Vagina (tissue), 2 donors: ENCODE results near the gene TUBA4B. TPM values are rescaled to one million over a fixed set of nuclear protein-coding genes. Genes with fewer than 3 reads are reported as not detected.

Experiments
- DNase-seq, 2 donors: peaks; one replicate each; pipeline ENCODE4 v3.0.0-alpha.2; 2017; ENCODE audit errors: extremely low spot score in 2 of 2
- H3K27ac ChIP-seq: fragments of 200-600 bp; sonication (generic); one replicate; pipeline ENCODE4 v1.5.1; 2019
- H3K27me3 ChIP-seq: fragments of 200-600 bp; sonication (generic); one replicate; pipeline ENCODE4 v1.5.1; 2019
- H3K36me3 ChIP-seq, 2 donors: fragments of 200-600 bp; sonication (generic); one replicate each; pipeline ENCODE4 v1.5.1; 2017 to 2019
- H3K4me1 ChIP-seq: fragments of 200-600 bp; sonication (generic); one replicate; pipeline ENCODE4 v1.5.1; 2019
- H3K4me3 ChIP-seq, 2 donors: fragments of 200-600 bp; sonication (generic); 1 replicate in 1 of 2; 2 replicates in 1 of 2; pipeline ENCODE4 v1.5.1; 2016 to 2019
- H3K9me3 ChIP-seq: fragments of 200-600 bp; sonication (generic); one replicate; pipeline ENCODE4 v1.5.1; 2019
- POLR2A ChIP-seq, 2 donors: fragments of 450-650 bp; IDR thresholded peaks; one replicate each; pipeline ENCODE4 v1.6.1; 2017; ENCODE audit warnings: antibody characterized with exemption in 2 of 2, mild to moderate bottlenecking in 2 of 2, moderate library complexity in 2 of 2
- POLR2AphosphoS5 ChIP-seq, 2 donors: sonication (generic); formaldehyde crosslinking; IDR thresholded peaks; one replicate each; pipeline ENCODE4 v1.9.0; 2017; ENCODE audit warnings: antibody characterized with exemption in 2 of 2, mild to moderate bottlenecking in 2 of 2, low read depth in 1 of 2; ENCODE audit not compliant: insufficient read depth in 1 of 2
- intact Hi-C: fragments of 100-400 bp; cut with DNase I; formaldehyde crosslinking; loops from one replicate; pipeline ENCODE4 v1.15.1; 2023
- total RNA-seq: library from RNA; depleted of rRNA; stranded (reverse); fragments of >200 nt; gene quantifications from one replicate; pipeline ENCODE4 v1.2.3, GENCODE V29; 2016
- TF ChIP-seq, protein P1 (sequence below), 3 experiments: fragments of 450-650 bp in 2 of 3; fragments of 200-600 bp in 1 of 3; sonication (generic) in 1 of 3; IDR thresholded peaks; one replicate each; pipeline ENCODE4 v1.5.1; 2017 to 2019; ENCODE audit warnings: antibody characterized with exemption in 3 of 3, mild to moderate bottlenecking in 2 of 3, moderate library complexity in 2 of 3

The TUBA4B gene
- total RNA-seq, 1 donor from 2014 or later, result not detected

DNA sequence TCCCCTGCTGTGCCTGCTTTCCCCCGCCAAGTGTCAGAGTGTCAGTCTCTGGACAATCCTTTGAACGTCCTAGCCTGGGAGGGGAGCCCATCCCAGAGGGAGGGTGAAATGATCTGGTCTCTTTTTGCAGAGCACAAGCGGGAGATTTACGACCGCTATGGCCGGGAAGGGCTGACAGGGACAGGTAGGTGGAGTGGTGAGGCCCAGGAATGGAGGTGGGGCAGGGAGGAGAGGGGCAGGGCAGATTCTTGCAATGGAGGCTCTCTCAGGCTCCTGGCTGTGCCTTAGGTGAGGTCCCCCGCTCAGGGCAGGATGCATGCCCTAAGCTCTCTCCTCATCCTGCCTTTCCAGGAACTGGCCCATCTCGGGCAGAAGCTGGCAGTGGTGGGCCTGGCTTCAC lies 28.5 kb downstream of the TUBA4B start:
- Histone ChIP-seq H3K4me3 (no peak overlapping the region), H3K9me3 (no peaks in the 10 kb centered on the region), H3K27ac (peak overlapping the region; percentile 100), H3K27me3 (no peaks in the 10 kb centered on the region), H3K4me1 (peaks cover 63% of the 10 kb centered on the region), H3K36me3 (peaks cover 0 to 43% of the 10 kb centered on the region in 2 donors)
- intact Hi-C loops, result no loop called here
- no peak for DNase-seq
- no peak for TF ChIP-seq POLR2AphosphoS5 (IDR thresholded peaks at IDR 0.05; ENCODE audit: insufficient read depth in 1 of 2, low read depth in 1 of 2)
- no peak for TF ChIP-seq POLR2A (IDR thresholded peaks at IDR 0.05)
- TF ChIP-seq, protein P1, sequence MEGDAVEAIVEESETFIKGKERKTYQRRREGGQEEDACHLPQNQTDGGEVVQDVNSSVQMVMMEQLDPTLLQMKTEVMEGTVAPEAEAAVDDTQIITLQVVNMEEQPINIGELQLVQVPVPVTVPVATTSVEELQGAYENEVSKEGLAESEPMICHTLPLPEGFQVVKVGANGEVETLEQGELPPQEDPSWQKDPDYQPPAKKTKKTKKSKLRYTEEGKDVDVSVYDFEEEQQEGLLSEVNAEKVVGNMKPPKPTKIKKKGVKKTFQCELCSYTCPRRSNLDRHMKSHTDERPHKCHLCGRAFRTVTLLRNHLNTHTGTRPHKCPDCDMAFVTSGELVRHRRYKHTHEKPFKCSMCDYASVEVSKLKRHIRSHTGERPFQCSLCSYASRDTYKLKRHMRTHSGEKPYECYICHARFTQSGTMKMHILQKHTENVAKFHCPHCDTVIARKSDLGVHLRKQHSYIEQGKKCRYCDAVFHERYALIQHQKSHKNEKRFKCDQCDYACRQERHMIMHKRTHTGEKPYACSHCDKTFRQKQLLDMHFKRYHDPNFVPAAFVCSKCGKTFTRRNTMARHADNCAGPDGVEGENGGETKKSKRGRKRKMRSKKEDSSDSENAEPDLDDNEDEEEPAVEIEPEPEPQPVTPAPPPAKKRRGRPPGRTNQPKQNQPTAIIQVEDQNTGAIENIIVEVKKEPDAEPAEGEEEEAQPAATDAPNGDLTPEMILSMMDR (IDR thresholded peaks at IDR 0.05), result no peak

DNA sequence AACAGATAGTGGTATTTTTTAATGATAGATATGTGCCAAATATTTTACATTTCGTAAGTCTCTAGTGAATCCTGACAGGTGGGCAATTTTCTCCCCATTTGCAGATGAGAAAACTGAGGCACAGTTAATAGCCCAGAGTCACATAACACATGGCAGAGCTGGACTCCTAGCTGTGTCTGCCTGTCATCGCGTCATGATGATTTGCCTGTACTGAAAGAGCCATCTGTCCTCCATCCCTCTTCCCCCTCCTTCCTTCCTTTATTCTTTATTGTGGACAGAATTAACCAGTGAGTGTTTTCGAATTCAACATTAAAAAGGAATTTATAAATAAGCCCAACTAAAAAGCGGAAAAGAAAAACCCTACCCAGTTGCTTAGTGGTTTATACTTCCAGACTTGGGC lies 29.3 kb downstream of the TUBA4B start:
- peaks cover 67% of the 10 kb centered on the region for H3K4me1 ChIP-seq
- H3K9me3 ChIP-seq, result no peaks in the 10 kb centered on the region
- H3K27me3 ChIP-seq, result no peaks in the 10 kb centered on the region
- no peak overlapping the region for H3K27ac ChIP-seq
- H3K4me3 ChIP-seq, result no peak overlapping the region
- H3K36me3 ChIP-seq, result peaks cover 0 to 43% of the 10 kb centered on the region in 2 donors
- DNase-seq, result no peak
- TF ChIP-seq POLR2A (IDR thresholded peaks at IDR 0.05), result no peak
- TF ChIP-seq, protein P1 (IDR thresholded peaks at IDR 0.05), result no peak
- no peak for TF ChIP-seq POLR2AphosphoS5 (IDR thresholded peaks at IDR 0.05; ENCODE audit: insufficient read depth in 1 of 2, low read depth in 1 of 2)
- intact Hi-C loops, result no loop called here

GRCh38 chr2:219282943-219283581 lies 30.0 kb downstream of the TUBA4B start:
- H3K27ac ChIP-seq, result peak overlapping the region; percentile 21
- H3K36me3 ChIP-seq, result peaks cover 0 to 43% of the 10 kb centered on the region in 2 donors
- H3K4me3 ChIP-seq, result no peak overlapping the region
- H3K27me3 ChIP-seq, result no peaks in the 10 kb centered on the region
- no peak for DNase-seq
- peaks cover 61% of the 10 kb centered on the region for H3K4me1 ChIP-seq
- intact Hi-C loops, result no loop called here
- no peak for TF ChIP-seq POLR2AphosphoS5 (IDR thresholded peaks at IDR 0.05; ENCODE audit: insufficient read depth in 1 of 2, low read depth in 1 of 2)
- TF ChIP-seq, protein P1 (IDR thresholded peaks at IDR 0.05), result no peak
- TF ChIP-seq POLR2A (IDR thresholded peaks at IDR 0.05), result no peak
- no peaks in the 10 kb centered on the region for H3K9me3 ChIP-seq

- TF ChIP-seq POLR2A (IDR thresholded peaks at IDR 0.05) (no peak), POLR2AphosphoS5 (IDR thresholded peaks at IDR 0.05; ENCODE audit: insufficient read depth in 1 of 2, low read depth in 1 of 2) (no peak)
- TF ChIP-seq, protein P1 (IDR thresholded peaks at IDR 0.05), result no peak
- Histone ChIP-seq H3K4me3 (no peak overlapping the region), H3K27ac (peak overlapping the region; percentile 85), H3K4me1 (peaks cover 64% of the 10 kb centered on the region), H3K9me3 (no peaks in the 10 kb centered on the region), H3K36me3 (peaks cover 0 to 43% of the 10 kb centered on the region in 2 donors), H3K27me3 (no peaks in the 10 kb centered on the region)
- intact Hi-C loops, result no loop called here
- DNase-seq, result no peak
Observed at GRCh38 chr2:219284501-219285372, 31.7 kb downstream of the TUBA4B start.

- Histone ChIP-seq H3K36me3 (peaks cover 0 to 43% of the 10 kb centered on the region in 2 donors), H3K27me3 (no peaks in the 10 kb centered on the region), H3K9me3 (no peaks in the 10 kb centered on the region), H3K4me1 (peaks cover 64% of the 10 kb centered on the region), H3K27ac (peak overlapping the region; percentile 85), H3K4me3 (no peak overlapping the region)
- intact Hi-C loops, result no loop called here
- TF ChIP-seq POLR2A (IDR thresholded peaks at IDR 0.05) (no peak), POLR2AphosphoS5 (IDR thresholded peaks at IDR 0.05; ENCODE audit: insufficient read depth in 1 of 2, low read depth in 1 of 2) (no peak)
- TF ChIP-seq, protein P1 (IDR thresholded peaks at IDR 0.05), result no peak
- DNase-seq, result no peak
Observed at GRCh38 chr2:219285373-219285735, 32.3 kb downstream of the TUBA4B start.
